DMS153 treated with DMSO at 0.1 percent for 48 hours (cell line): ENCODE data around the gene KIFBP.
"Not testable (repeated sequence)": the region's sequence is repeated elsewhere in the genome, so short reads cannot be mapped to it uniquely, and the experiment has no call there.

Experiments
- DNase-seq: peaks from one replicate; lab custom pipeline; 2025; ENCODE audit not compliant: unreplicated experiment; lab: John Stamatoyannopoulos, UW

Gene KIFBP

GRCh38 chr10:68997211-68997610 is 8.6 kb downstream of the KIFBP start:
- DNase-seq, result no peak

GRCh38 chr10:69004821-69005220 is 16.2 kb downstream of the KIFBP start:
- no peak for DNase-seq

GRCh38 chr10:69005704-69006485 is 17.3 kb downstream of the KIFBP start:
- no peak for DNase-seq

- no peak for DNase-seq
Measured at GRCh38 chr10:69007260-69007659, 18.7 kb downstream of the KIFBP start.

GRCh38 chr10:69009360-69009759 is 20.8 kb downstream of the KIFBP start:
- DNase-seq, result no peak

- no peak for DNase-seq
Measured at GRCh38 chr10:69010151-69010640, 21.6 kb downstream of the KIFBP start.

GRCh38 chr10:69012778-69013177 is 24.2 kb downstream of the KIFBP start:
- not testable (repeated sequence) for DNase-seq

GRCh38 chr10:69014171-69014570 is 25.6 kb downstream of the KIFBP start:
- DNase-seq, result no peak

- no peak for DNase-seq
Measured at GRCh38 chr10:69018613-69019012, 30.0 kb downstream of the KIFBP start.

- DNase-seq, result no peak
Measured at GRCh38 chr10:69022611-69023010, 34.0 kb downstream of the KIFBP start.

- no peak for DNase-seq
Measured at GRCh38 chr10:69025370-69025896, 36.8 kb downstream of the KIFBP start.

GRCh38 chr10:69033256-69033655 is 44.7 kb downstream of the KIFBP start:
- DNase-seq, result no peak

GRCh38 chr10:69037489-69037888 is 48.9 kb downstream of the KIFBP start:
- DNase-seq, result no peak

- not testable (repeated sequence) for DNase-seq
Measured at GRCh38 chr10:69040904-69041303, 52.3 kb downstream of the KIFBP start.

GRCh38 chr10:69042417-69042816 is 53.8 kb downstream of the KIFBP start:
- DNase-seq, result no peak

GRCh38 chr10:69042838-69043237 is 54.2 kb downstream of the KIFBP start:
- no peak for DNase-seq

GRCh38 chr10:69043931-69044531 is 55.4 kb downstream of the KIFBP start:
- no peak for DNase-seq

GRCh38 chr10:69044546-69044945 is 55.9 kb downstream of the KIFBP start:
- no peak for DNase-seq

GRCh38 chr10:69045441-69046300 is 57.1 kb downstream of the KIFBP start:
- no peak for DNase-seq

- DNase-seq, result no peak
Measured at GRCh38 chr10:69047111-69047832, 58.7 kb downstream of the KIFBP start.

GRCh38 chr10:69048103-69048502 is 59.5 kb downstream of the KIFBP start:
- no peak for DNase-seq
